ENCODE measurements around the gene TMEM144.

TMEM144 gene

DNA sequence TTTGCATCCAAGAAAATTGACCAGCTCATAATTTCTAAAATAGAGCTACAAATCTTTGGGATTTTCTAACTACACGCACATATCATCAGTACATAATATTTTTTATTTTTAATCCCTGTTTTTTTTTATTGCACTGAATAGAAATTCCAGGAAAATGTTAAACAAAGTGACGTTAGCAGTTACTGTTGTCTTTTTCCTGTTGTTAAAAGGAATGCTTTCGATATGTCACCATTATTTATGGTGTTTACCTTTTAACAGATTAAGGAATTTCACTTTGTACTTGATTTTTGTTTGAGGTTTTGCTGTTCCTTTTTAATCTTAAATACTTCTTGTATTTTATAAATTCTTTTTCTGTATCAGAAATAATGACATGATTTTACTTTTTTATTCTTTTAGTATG, 89.7 kb downstream of the TMEM144 start:
- peak; percentile 41 for FAIRE-seq

DNA sequence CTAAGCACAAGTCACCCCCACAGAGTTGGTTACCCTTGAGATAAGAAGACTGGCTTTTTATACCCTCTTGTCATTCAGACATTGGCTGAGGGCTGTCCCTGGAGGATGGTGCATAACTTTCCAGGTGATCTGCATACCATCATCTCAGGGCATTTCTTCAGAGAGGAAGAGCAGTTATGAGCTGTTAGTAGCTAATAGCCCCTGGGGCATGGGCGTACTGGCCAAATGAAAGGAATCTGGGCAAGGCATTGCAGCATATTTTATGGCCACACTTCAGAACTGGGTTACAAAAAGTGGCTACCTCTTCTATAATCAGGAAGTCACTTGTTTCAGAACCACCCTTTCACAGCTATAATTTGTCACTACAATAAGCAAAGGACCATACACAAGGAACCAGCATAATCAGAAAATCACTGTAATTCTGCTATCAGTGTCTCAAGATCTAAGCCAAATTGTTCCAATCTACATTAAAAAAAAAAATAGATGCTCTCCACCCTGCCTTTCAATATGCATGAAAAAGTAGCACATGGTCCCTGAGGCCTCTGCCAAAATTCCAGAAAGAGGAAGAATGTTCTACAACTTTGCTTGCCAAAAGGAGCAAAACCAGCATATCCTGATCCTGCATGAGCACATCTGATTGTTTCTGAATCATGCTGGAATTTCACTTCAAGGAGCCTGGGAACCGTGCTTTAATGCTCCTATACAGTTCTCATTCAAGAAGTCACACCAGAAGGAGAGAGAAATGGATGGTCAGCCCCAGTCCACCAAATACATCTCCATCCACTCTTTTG, 92.0 kb downstream of the TMEM144 start:
- no peak for FAIRE-seq

DNA sequence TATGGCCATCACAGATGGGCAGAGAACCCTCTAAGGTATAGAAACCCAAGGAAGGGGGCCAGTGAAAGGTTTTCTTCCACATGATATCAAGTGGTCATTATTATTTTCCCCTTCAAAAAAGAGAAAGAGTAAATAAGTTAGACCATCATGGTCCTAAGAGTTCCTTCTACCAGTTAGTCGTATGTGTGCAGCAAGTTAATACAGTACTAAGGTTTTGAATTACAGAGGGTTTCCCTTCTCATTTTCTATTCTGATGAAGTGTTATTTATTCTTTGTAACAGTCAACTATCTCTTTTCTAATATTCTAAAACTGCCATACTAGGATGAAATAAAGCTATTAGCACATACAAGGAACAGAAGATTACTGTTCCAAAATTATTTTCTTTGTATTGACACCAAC, 94.4 kb downstream of the TMEM144 start:
- no peak for FAIRE-seq

All from colon (tissue), 2 donors.